Neutrophil (primary cell): ENCODE data around the gene TMEM164.
A peak's percentile ranks its signal among the peaks of the same experiment; 100 is the strongest.

Source experiments
- H3K27ac ChIP-seq: fragments of 200-600 bp; sonication (generic); 2 replicates; pipeline ENCODE4 v1.5.1; 2016; ENCODE audit warnings: mild to moderate bottlenecking, moderate library complexity
- H3K27me3 ChIP-seq: fragments of 200-600 bp; sonication (generic); 2 replicates; pipeline ENCODE4 v1.6.0; 2016; ENCODE audit warnings: mild to moderate bottlenecking
- H3K36me3 ChIP-seq: fragments of 200-600 bp; sonication (generic); 2 replicates; pipeline ENCODE4 v1.5.1; 2017
- H3K4me1 ChIP-seq, 2 experiments: fragments of 200-600 bp in 1 of 2; sonication (generic) in 1 of 2; 1 replicate in 1 of 2; 2 replicates in 1 of 2; pipeline versions ENCODE4 v1.5.1 to v1.6.1; 2013 to 2016; ENCODE audit warnings: low read depth in 1 of 2, low read length in 1 of 2, mild to moderate bottlenecking in 1 of 2, moderate library complexity in 1 of 2; ENCODE audit not compliant: control insufficient read depth in 1 of 2, insufficient read depth in 1 of 2
- H3K4me3 ChIP-seq, 2 experiments: fragments of 200-600 bp in 1 of 2; sonication (generic) in 1 of 2; 1 replicate in 1 of 2; 2 replicates in 1 of 2; pipeline ENCODE4 v1.5.1; 2013 to 2016; ENCODE audit warnings: low read depth in 1 of 2, low read length in 1 of 2, mild to moderate bottlenecking in 1 of 2, moderate library complexity in 1 of 2
- H3K9me3 ChIP-seq: fragments of 200-600 bp; sonication (generic); 2 replicates; pipeline ENCODE4 v1.5.1; 2016
- CTCF ChIP-seq: fragments of 200-600 bp; sonication (generic); IDR thresholded peaks from 2 replicates; pipeline ENCODE4 v1.5.1; 2016; ENCODE audit warnings: antibody characterized with exemption

The TMEM164 gene

GRCh38 chrX:110006161-110006560 lies 3.2 kb downstream of the TMEM164 start:
- Histone ChIP-seq H3K27me3 (no peaks in the 10 kb centered on the region), H3K4me3 (peak overlapping the region in 1 of 2 experiments; percentile 80), H3K9me3 (no peaks in the 10 kb centered on the region), H3K4me1 (peaks cover 39 to 57% of the 10 kb centered on the region in 2 experiments), H3K36me3 (peaks cover 13% of the 10 kb centered on the region), H3K27ac (peak overlapping the region; percentile 31)
- no peak for TF ChIP-seq CTCF

- Histone ChIP-seq H3K9me3 (no peaks in the 10 kb centered on the region), H3K27me3 (no peaks in the 10 kb centered on the region), H3K4me1 (peaks cover 37 to 57% of the 10 kb centered on the region in 2 experiments), H3K27ac (peak overlapping the region; percentile 36), H3K4me3 (no peak overlapping the region), H3K36me3 (peaks cover 16% of the 10 kb centered on the region)
- TF ChIP-seq CTCF: no peak
Observed at GRCh38 chrX:110006821-110007375, 4.0 kb downstream of the TMEM164 start.

- H3K4me1 ChIP-seq: peaks cover 34 to 56% of the 10 kb centered on the region in 2 experiments
- peak overlapping the region; percentile 53 for H3K27ac ChIP-seq
Observed at GRCh38 chrX:110008011-110008635, 5.2 kb downstream of the TMEM164 start.

GRCh38 chrX:110012818-110013485 lies 10.0 kb downstream of the TMEM164 start:
- Histone ChIP-seq H3K27me3 (no peaks in the 10 kb centered on the region), H3K9me3 (no peaks in the 10 kb centered on the region), H3K27ac (peak overlapping the region; percentile 79), H3K4me3 (no peak overlapping the region), H3K4me1 (peaks cover 6 to 30% of the 10 kb centered on the region in 2 experiments), H3K36me3 (peaks cover 33% of the 10 kb centered on the region)
- TF ChIP-seq CTCF: no peak

More at GRCh38 chrX:110008011-110008635, 5.2 kb downstream of the TMEM164 start:
- no peak for TF ChIP-seq CTCF
- H3K9me3 ChIP-seq: no peaks in the 10 kb centered on the region
- peaks cover 28% of the 10 kb centered on the region for H3K36me3 ChIP-seq
- no peak overlapping the region for H3K4me3 ChIP-seq
- H3K27me3 ChIP-seq: no peaks in the 10 kb centered on the region

GRCh38 chrX:110013968-110014367 lies 11.1 kb downstream of the TMEM164 start:
- Histone ChIP-seq H3K27me3 (no peaks in the 10 kb centered on the region), H3K9me3 (no peaks in the 10 kb centered on the region), H3K4me1 (peaks cover 6 to 26% of the 10 kb centered on the region in 2 experiments), H3K27ac (no peak overlapping the region), H3K36me3 (peaks cover 33% of the 10 kb centered on the region), H3K4me3 (no peak overlapping the region)
- no peak for TF ChIP-seq CTCF
